ENCODE data around the gene TBX3. TPM values are rescaled to one million over a fixed set of nuclear protein-coding genes. Genes with fewer than 3 reads are reported as not detected.

The TBX3 gene
- total RNA-seq, 4 donors from 2014 or later = 14.0 to 44.8 (median 17.6) TPM

DNA sequence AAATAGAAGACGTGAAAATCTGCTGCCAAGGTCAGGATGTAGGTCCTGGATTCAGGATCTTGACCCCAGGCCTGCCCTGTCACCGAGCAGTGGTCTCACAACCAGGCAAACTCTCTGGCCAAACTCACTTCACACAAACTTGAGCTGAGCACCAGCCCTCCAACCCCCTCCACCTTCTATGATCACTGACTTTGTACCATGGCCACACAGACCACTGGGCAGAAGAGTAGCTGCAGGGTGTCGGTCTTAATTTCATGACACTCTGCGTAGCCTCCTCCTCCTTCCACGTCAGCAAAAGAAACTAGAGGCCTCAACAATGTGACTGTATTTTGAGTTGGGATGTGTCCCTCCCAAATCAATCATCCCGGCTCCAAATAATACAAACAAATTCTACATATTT lies 7.2 kb upstream of the TBX3 start:
- TF ChIP-seq, protein P1, sequence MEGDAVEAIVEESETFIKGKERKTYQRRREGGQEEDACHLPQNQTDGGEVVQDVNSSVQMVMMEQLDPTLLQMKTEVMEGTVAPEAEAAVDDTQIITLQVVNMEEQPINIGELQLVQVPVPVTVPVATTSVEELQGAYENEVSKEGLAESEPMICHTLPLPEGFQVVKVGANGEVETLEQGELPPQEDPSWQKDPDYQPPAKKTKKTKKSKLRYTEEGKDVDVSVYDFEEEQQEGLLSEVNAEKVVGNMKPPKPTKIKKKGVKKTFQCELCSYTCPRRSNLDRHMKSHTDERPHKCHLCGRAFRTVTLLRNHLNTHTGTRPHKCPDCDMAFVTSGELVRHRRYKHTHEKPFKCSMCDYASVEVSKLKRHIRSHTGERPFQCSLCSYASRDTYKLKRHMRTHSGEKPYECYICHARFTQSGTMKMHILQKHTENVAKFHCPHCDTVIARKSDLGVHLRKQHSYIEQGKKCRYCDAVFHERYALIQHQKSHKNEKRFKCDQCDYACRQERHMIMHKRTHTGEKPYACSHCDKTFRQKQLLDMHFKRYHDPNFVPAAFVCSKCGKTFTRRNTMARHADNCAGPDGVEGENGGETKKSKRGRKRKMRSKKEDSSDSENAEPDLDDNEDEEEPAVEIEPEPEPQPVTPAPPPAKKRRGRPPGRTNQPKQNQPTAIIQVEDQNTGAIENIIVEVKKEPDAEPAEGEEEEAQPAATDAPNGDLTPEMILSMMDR (IDR thresholded peaks at IDR 0.05) = no peak
- no peak for ATAC-seq (ENCODE audit: low FRiP score)
- no peak for DNase-seq (ENCODE audit: low spot score)

DNA sequence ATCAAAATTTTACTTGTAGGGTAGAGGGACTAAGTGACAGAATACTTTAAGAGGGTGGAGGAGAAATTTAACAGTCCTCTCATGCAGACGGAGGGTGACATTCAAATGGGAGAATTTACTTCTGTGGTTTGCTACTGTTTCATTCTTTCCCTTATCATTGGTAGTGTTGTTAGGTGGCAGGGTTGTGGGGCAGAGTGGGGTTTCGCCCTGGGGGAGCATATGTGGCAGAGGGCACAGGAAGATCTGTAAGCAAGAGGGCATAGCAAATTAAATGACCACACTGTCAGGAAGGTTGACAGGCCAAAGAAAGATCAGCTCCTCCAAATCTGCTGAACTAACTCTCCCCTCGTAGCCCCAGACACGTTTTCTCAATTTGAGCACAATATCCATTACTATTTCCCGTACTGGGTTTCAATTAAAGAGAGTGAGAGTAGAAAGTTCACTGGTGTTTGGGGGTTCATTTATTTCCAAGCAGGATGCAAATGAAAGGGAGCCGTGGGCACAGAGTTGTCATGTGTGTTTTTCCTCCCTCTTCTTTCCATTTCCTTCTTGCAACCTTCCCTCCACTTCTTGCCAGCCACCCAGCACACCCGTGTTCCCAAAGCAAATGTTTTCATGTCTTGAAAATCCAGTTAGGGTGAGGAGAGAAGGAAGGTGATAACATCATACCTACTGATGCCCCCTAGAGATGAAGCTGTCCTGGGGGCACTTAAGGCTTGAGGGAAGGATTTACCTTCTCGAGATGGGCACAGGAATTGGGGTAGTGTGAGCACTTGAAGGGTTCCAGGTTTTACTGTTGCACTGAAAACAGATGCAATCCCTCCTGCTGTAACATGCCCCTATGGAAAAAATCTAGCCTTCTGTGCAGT lies 6.5 kb upstream of the TBX3 start:
- DNase-seq (ENCODE audit: low spot score) (no peak), ATAC-seq (ENCODE audit: low FRiP score) (no peak)
- TF ChIP-seq, protein P1 (IDR thresholded peaks at IDR 0.05) = no peak

DNA sequence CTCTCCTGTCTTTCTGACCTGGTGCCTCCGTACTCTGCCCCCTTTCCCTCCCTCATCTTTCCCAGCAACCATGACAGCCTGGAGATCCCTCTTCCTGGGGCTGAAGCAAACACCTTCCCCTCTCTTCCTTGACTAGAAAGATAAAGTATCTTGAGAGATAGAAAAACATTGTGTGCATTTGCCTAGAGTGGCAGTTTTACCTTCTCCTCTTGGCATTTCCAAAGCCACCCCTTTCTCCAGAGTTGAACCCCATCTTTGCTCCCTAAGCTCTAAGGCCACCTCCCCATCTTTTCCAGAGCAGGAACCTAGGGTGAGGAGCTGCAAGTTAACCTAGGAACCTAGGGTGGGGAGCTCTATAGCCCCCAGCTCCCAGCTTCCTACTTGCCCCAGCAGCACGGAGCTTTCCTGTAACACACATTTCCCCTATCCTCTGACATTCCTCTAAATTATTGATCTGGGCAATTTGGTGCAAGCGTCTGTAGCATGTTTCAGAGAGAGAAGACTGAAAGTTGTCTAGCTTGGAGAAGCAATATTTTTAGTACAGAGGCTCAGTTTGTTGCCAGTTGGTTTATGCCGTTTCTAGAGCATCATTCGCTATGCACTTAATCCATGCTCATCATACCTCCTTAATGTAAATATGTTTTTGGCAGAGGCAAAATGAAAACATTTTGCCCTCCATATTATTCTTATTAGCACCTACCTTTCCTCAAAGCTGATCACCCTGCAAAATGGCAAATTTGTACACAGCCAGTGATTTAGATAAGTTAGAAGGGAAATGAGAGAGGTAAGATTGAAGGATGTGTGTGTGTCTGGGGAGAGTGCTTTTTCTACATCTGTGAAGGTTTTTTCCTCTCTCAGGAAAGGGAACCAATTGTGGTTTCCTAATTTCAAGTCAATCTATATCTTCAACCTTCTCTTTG lies 5.4 kb upstream of the TBX3 start:
- no peak for DNase-seq (ENCODE audit: low spot score)
- TF ChIP-seq, protein P1 (IDR thresholded peaks at IDR 0.05) = no peak
- ATAC-seq (ENCODE audit: low FRiP score) = no peak

DNA sequence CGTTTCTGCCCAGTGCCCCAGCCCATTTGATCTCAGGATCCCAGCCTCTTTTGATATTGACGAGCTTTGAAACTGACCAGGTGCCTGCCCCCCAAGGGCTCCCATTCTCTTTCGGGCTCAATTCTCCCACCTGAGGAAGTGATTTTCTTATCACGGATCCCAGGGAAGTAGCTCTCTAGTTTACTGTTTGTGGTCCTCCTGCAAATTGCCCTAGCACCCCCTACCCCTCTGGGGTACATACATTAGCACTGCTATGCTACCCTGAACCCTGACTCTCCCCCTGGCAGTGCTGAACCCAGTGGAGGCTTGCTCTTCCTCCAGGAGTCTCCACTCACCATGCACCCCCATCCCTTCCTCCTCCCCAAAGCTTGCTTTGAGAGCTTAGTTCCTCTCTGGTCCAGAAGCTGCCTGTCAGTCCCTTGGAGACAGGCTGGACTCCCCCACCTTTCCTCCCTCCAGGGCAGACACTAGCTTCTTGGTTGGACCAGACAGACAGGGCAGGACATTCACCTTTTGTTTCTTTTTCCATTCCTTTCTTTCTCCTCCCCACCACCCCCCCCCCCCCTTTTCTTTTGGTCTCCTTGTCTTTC lies 4.4 kb upstream of the TBX3 start:
- DNase-seq (ENCODE audit: low spot score) (no peak), ATAC-seq (ENCODE audit: low FRiP score) (no peak)
- TF ChIP-seq, protein P1 (IDR thresholded peaks at IDR 0.05) = no peak

DNA sequence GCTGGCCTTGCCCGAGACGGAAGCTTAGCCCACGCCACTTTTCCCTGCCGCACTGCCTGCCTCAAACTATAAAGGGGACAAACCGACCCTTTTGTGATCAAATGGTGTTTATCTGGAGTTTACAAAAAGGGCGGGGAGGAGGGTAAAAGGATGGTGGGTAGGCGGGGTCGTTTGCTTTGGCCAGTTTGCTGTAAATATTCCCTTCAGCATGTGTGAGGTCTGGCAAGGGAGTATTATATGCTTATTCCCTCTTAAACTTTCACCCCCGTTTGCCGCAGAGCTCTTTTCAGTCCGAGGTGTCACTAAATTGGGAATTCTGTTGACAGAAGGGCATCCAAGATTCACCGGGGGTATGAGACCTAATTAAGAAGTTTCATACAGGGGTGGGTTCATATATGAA lies 3.8 kb upstream of the TBX3 start:
- DNase-seq (ENCODE audit: low spot score) = no peak
- no peak for ATAC-seq (ENCODE audit: low FRiP score)
- TF ChIP-seq, protein P1 (IDR thresholded peaks at IDR 0.05) = no peak

DNA sequence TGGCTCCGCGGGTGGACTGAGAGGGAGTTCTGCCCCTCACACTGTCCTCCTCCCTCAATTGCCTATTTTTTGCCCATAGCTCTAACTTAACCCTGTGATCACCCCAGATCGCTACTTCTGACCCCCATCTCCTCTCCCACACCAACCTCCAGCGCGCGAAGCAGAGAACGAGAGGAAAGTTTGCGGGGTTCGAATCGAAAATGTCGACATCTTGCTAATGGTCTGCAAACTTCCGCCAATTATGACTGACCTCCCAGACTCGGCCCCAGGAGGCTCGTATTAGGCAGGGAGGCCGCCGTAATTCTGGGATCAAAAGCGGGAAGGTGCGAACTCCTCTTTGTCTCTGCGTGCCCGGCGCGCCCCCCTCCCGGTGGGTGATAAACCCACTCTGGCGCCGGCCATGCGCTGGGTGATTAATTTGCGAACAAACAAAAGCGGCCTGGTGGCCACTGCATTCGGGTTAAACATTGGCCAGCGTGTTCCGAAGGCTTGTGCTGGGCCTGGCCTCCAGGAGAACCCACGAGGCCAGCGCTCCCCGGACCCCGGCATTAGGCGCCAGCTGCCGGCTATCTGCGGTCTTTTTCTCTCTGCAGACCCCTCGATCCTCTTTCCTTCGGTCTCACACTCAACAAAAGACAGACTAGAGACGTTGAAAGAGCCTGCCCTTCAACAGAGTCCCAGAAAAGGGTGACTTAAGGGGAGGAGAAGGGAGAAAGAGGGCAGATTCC lies 3.0 kb upstream of the TBX3 start:
- TF ChIP-seq, protein P1 (IDR thresholded peaks at IDR 0.05) = no peak
- no peak for ATAC-seq (ENCODE audit: low FRiP score)

More for the DNA sequence above, 3.0 kb upstream of the TBX3 start:
- no peak for DNase-seq (ENCODE audit: low spot score)

Data from omental fat pad (tissue), 4 donors.